Measurements from ENCODE around the gene CDH13.

Gene CDH13

GRCh38 chr16:82767198-82767597, 140.4 kb downstream of the CDH13 start:
- no peaks in the 10 kb centered on the region for H3K36me3 ChIP-seq
- H3K4me3 ChIP-seq (ENCODE audit: low read depth, low read length): no peak overlapping the region
- H3K27me3 ChIP-seq (ENCODE audit: insufficient read depth, low read depth, severe bottlenecking): no peaks in the 10 kb centered on the region
- no peaks in the 10 kb centered on the region for H3K9me3 ChIP-seq (ENCODE audit: severe bottlenecking)
- no peak for DNase-seq
- no peak for TF ChIP-seq CTCF (IDR thresholded peaks at IDR 0.05; ENCODE audit: low read depth, low read length)
- no peak overlapping the region for H3K27ac ChIP-seq

GRCh38 chr16:82767808-82768207, 141.0 kb downstream of the CDH13 start:
- H3K9me3 ChIP-seq (ENCODE audit: severe bottlenecking): no peaks in the 10 kb centered on the region
- no peak for DNase-seq
- no peaks in the 10 kb centered on the region for H3K27me3 ChIP-seq (ENCODE audit: insufficient read depth, low read depth, severe bottlenecking)
- H3K4me3 ChIP-seq (ENCODE audit: low read depth, low read length): no peak overlapping the region
- TF ChIP-seq CTCF (IDR thresholded peaks at IDR 0.05; ENCODE audit: low read depth, low read length): no peak
- H3K27ac ChIP-seq: no peak overlapping the region
- no peaks in the 10 kb centered on the region for H3K36me3 ChIP-seq

DNA sequence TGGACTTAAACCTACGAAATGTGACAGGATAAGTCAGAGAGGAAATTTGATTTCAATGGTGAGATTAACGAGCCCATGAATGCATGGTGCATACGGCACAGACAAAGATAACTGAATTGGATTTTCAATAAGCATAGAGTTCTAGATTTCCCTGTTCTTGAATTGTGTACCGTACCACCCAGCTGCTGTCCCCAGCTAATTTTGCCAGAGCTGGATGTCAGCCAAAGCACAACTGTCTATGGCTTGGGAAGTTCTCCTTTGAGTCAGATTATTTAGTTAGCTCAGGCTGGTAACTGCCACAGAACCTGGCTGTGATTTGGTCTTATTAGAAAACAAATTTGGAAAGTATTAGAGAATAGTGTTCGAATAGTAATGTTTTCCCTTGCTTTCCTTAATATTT, 143.1 kb downstream of the CDH13 start:
- H3K27me3 ChIP-seq (ENCODE audit: insufficient read depth, low read depth, severe bottlenecking): no peaks in the 10 kb centered on the region
- TF ChIP-seq CTCF (IDR thresholded peaks at IDR 0.05; ENCODE audit: low read depth, low read length): no peak
- no peaks in the 10 kb centered on the region for H3K9me3 ChIP-seq (ENCODE audit: severe bottlenecking)
- DNase-seq: no peak
- H3K36me3 ChIP-seq: no peaks in the 10 kb centered on the region
- no peak overlapping the region for H3K4me3 ChIP-seq (ENCODE audit: low read depth, low read length)
- no peak overlapping the region for H3K27ac ChIP-seq

DNA sequence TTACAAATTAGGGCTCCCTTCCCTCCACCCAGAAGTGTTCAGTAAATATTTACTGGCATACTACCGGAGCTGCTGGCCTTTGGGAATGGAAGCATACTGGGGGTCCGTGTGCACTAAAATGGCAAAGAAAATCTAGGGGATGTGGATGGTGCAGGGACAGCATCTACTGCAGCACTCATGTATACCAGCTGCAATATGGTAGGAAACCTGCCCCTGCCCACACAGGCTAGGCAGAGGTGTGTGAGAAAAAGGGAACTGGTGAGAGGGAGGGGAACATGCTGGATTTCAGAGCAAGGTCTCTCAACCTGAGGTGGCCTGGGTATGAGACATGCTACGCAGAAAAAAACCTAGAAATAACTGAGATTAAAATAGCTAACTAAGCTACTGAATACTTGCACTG, 145.4 kb downstream of the CDH13 start:
- H3K27ac ChIP-seq: no peak overlapping the region
- no peak for TF ChIP-seq CTCF (IDR thresholded peaks at IDR 0.05; ENCODE audit: low read depth, low read length)
- no peaks in the 10 kb centered on the region for H3K36me3 ChIP-seq
- H3K9me3 ChIP-seq (ENCODE audit: severe bottlenecking): no peaks in the 10 kb centered on the region
- no peak for DNase-seq
- no peak overlapping the region for H3K4me3 ChIP-seq (ENCODE audit: low read depth, low read length)
- H3K27me3 ChIP-seq (ENCODE audit: insufficient read depth, low read depth, severe bottlenecking): no peaks in the 10 kb centered on the region

- no peak for DNase-seq
- Histone ChIP-seq H3K27me3 (ENCODE audit: insufficient read depth, low read depth, severe bottlenecking) (no peaks in the 10 kb centered on the region), H3K36me3 (no peaks in the 10 kb centered on the region), H3K27ac (no peak overlapping the region; the same call in 1 of the 2 replicates), H3K9me3 (ENCODE audit: severe bottlenecking) (no peaks in the 10 kb centered on the region), H3K4me3 (ENCODE audit: low read depth, low read length) (no peak overlapping the region)
- no peak for TF ChIP-seq CTCF (IDR thresholded peaks at IDR 0.05; ENCODE audit: low read depth, low read length)
These were observed 146.2 kb downstream of the CDH13 start for GRCh38 chr16:82773018-82773417.

GRCh38 chr16:82776470-82777146, 149.8 kb downstream of the CDH13 start:
- no peak overlapping the region for H3K27ac ChIP-seq
- H3K27me3 ChIP-seq (ENCODE audit: insufficient read depth, low read depth, severe bottlenecking): no peaks in the 10 kb centered on the region
- H3K9me3 ChIP-seq (ENCODE audit: severe bottlenecking): no peaks in the 10 kb centered on the region
- DNase-seq: no peak
- TF ChIP-seq CTCF (IDR thresholded peaks at IDR 0.05; ENCODE audit: low read depth, low read length): no peak
- no peak overlapping the region for H3K4me3 ChIP-seq (ENCODE audit: low read depth, low read length)
- no peaks in the 10 kb centered on the region for H3K36me3 ChIP-seq
